HG03575 (cell line): Measurements from ENCODE around the gene MICAL2.

Experiments used
- ATAC-seq: cut with Tn5 transposase; IDR thresholded peaks from one replicate; pipeline ENCODE4 v1.9.1; 2021; ENCODE audit not compliant: unreplicated experiment, insufficient number of reproducible peaks, low FRiP score; ENCODE audit errors: extremely low read depth

Gene MICAL2

DNA sequence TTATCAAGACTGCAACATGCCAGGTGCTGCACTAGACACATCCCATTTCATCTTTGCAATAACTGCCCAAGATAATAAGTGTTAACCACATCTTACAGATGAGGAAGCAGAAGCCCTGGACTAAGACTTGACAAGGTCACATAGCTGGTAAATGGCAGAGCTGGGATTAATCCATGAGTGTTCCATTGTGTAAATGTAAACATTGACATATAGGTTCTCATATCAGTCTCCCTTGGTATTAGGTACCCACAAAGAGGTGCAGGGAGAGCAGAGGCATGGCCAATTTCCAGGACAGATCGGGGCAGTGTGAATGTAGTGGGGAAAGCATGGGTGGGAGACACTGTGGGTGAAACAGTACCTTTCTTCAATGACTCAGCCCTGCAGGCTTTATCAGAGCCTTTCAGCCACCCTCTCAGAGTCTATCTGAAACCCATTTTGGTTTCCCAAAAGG, 17.9 kb downstream of the MICAL2 start:
- ATAC-seq: no peak

DNA sequence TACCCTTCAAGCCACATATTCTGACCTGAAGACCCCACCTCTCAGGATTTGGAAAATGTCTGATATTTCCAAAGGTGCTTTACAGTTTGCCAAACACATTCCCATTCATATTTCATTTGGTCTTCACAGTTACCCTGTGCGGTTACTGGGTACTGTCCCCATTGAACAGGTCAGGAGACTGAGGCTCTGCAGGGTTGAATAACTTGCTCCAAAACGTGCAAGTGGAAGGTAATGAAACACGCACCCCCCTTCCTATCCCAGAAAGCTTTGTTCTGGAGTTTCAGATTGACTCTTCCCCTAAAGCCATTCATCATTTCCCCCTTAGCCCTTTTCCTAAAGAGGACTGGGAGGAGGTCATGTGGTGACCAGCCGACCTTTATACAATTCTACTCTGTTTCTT, 18.8 kb downstream of the MICAL2 start:
- no peak for ATAC-seq

DNA sequence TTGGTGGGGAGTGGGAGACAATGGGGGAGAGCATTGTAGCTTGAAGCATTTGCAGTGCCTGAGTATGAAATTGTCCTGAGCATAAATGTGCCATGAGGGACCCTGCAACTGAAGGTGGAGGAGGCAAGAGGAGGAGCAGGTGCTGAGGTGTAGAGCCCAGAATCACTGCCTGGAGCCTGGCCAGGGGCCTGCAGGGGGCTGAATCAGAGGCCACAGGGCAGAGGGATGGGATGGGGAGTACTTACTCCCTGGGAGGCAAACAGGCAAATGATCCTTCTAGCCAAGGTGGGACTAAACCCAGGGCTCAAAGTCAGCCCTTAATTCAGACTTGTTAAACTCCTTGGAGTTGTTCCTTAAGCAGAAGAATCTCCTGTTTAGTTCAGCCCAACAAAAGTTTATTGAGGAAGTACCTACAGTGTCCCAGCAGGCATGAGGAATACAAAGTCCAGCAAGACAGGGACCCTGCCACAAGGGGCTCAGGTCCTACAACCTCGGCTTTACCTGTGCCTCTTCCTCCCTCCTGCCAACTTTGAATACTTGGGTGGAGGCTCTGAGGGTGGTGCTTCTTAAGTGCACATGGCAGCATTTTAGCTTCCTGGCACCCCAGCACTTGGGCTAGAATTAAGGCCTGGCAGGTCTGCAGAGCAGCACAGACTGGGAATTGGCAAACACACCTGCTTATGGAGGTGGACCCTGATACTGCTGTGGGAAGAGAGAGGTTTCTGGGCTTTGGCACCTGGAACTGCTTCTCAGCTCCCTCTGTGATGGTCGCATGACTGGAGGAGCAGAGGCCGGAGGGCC, 20.0 kb downstream of the MICAL2 start:
- no peak for ATAC-seq

DNA sequence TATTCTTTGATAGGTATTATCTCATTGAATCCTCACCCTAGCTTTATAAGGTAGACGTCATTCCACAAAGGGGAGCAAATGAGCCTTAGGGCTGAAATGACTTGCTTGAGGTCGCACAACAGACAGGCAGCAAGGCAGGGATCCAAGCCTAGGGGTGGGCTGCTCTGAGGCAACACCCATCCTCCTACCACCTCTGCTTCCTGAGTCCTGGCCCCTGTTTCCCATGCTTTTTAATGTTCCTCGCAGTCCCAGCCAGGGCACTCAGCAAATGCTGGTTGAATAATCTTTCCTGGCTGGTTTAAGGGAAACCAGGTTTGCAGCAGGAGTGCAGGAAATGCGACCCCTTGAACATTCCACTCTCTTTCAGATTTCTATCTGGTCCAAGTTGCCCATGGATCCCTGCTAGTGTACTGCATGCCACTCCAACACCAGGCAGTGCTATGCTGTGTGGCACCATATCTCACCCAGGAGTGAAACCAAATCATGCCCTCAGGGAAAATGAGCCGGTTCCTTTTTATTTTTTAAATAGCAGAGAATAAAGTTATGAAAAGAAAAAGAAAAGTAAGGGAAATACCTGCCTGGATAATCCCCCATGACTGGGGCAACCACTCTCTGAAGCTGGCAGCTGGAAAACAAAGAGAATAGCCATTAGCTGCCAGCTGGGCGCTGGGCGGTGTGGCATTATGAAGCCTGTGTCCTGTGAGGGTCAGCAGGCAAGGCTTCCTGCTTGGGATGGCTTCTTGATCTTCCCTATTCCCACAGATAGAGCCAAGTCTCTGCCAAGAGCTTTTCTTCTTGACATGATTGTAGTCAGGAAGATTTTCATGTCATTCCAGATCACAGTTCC, 21.8 kb downstream of the MICAL2 start:
- no peak for ATAC-seq

DNA sequence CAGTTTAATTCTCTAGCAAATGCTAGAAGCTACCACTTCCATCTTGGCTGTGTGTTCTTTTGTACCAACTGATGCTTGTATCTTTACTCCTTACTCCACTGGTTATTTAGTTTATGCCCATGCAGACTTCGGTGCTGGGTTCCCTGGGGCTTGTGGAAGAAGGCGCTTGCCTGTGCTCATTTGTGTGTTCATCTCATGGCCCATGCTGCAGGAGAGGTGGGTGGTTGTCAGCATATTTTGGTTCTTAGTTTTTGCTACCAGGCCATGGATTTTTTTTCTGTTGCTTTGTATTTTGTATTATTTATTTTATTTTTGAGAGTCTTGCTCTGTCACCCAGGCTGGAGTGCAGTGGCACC, 22.4 kb downstream of the MICAL2 start:
- ATAC-seq: no peak

DNA sequence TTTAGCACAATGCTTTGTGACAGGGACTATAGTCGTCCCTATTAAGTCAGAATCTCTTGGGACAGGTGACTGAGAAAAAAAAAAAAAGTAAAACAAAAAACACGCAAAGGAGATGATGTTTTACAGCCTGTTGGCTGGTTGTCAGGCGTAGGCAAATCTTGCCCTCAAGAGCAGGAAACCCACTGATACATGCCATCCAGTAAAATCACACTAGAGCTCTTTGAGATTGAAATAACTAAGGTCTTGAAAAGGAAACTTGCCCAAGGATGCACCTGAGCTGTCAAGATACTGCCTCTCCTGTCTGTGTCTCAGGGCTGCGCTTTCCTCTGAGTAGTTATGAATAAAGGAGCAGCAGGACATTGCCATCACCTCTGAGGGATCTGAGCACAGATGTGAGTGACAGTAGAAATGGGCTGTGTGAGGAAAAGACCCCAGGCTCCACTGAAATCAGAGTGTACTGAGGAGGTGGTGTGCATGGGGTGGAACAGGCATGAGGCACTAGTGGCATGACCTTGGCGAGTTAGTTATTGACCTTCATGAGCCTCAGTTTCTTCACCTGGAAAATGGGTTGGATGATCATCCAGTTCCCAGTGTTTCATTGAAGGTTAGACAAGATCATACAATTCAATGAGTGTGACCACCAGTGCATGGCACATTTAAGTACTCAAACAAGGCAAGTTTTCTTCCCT, 23.3 kb downstream of the MICAL2 start:
- no peak for ATAC-seq

DNA sequence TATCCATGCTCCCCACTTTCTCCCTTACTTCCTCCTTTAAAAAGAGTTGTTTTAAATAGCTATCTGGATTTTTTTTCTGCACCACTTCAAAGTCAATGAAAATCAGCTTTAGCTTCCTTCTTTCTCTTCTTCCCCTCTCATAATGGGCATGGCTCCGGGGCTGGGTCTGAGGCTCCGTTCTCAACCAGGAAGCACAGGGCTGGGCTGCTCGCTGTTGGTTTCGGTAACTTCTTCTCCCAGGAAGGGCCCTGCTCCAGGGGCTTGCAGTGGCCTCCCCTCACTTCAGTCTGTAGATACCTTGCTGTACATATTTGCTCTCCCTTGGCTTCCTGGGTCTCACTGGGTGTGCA, 23.8 kb downstream of the MICAL2 start:
- ATAC-seq: no peak

DNA sequence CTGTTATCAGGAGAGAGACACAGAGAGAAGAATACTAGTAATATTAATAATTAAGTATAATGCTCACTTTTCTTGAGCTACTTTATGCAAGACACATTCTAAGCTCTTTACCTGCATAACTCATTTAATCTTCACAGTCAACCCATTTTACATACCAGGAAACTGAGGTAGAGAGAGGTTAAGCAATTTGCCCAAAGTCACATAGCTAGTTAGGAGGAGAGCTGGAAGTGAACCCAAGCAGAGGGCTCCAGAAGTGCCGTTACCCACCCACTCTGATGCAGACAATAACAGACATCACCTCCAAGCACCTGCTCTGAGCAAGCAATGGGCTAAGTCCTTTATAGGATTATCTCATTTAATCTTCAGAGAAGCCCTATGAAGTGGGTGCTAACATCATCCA, 24.8 kb downstream of the MICAL2 start:
- ATAC-seq: no peak

DNA sequence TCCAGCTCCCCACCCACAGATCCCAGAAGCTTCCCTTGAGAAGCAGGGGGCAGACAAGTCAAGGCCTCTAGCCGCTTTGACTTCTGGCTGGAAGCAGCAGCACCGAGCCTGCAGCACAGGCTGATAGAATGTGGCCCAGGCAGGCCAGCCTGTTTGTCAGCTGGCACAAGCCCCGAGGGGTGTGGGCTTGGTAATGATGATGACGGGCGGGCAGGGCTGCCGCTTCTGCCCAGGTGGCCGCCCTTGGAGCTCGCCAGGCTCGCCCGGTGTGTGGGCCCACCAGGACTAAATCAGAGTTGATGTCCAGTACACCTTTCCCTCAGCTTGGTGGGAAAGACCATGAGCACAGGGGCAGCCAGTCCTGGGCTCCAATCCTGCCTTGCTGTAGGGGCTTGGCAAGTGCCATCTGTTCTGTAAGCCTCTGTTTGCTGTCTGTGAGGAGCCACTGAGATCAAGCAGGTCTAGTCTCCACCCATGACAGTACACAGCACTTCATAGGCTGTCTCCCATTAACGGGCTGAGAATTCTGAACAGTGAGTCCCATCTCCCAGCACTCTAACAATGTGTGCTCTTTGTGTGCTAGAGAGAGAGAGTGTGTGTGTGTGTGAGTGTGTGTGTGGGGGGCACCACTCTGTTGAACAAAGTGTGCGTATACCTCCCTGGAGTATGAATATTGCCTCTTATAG, 26.8 kb downstream of the MICAL2 start:
- no peak for ATAC-seq

DNA sequence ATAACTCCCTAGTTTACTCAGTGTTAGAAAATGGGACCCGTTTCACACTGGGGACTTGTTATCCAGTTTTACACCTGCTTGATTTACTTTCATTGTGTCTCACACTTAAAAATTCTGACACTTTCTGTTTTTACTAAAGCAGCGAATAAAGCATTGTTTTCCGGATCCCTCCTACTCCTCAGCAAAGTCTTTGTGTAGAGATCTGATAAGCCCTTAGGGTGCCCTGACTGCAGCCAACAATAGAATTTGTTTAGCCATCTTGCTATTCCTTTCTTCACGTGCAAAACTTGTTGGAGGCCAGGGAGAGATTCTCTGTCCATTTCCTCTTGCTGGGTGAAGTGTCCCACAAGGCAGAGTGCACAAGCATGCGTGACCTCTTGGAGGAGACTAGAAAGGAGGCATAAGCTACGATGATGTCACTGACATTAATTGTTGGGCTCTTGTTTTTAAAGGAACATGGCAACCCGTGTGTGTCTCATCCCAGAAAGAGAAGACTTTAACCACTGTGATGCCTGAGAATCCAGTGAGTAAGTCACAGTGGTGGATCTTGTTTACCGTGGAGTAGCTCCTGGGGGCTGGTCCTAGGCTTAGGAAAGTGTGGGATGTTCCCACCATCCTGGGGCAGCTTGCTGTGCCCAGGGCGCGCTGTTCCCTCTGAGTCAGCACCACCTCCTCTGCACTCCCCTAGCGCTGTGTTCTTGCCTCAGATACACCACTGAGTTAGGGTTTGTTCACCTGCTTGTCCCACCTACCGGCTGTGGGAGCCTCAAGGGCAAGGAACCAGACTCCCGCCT, 27.7 kb downstream of the MICAL2 start:
- ATAC-seq: no peak

DNA sequence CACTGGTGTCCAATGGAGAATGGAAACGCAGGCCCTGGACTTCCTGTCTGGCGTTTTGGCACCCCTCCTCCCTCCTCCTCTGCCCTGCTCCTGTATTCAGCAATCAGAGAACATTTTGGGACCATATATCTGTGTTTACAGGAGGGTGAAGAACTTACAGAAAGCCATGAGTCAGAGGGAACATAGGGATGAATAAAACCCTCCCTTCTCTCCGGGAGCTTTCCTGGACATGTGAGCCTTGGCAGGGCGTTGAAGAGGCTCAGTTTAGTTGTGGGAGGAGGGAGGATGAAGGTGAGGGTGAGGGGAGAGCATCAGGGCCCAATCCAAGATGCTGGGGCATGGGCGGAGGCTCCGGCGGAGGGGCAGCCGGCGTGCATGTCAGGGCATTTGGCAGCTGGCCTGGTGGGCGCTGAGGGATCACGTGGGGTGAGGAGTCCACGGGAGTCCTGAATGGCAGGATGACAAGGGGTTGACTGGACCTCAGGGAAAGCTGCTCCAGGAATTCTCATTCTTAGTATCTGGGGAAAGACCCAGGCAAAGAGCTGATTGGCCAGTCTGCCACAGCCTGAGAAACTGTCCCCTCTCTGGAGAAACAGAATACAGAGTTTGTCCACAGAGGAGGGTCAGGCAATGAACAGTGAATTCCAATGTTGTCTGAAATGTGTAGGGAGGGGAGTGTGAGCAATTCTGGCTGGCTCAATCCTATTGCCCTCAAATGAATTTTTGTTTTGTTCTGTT, 28.9 kb downstream of the MICAL2 start:
- no peak for ATAC-seq

DNA sequence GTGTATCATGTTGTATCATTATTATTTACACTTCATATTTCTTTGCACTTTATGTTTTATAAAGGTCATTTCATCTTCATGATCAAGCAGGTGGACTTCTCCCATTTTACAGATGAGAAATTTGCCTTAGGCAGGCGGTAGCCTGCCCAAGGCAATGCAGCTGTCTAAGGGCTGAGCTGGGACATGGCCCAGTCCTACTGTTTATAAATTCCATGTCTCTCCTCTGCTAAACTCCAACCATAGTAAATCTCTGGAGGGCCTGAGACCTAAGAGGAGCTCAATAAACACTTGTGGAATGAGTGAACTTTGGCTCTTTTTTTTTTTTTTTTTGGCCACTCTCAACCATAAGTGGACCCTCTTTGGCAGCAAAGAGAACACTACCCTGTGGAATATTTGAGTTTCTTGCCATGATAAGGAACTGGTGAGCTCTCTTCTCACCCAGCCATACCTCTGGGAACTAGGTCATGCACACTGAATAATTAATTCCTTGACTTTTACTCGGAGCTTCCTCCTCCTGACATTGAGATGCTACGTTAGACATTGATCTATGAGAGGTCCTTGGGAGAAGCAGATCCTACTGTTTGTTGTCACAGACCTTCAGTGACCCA, 29.9 kb downstream of the MICAL2 start:
- no peak for ATAC-seq

DNA sequence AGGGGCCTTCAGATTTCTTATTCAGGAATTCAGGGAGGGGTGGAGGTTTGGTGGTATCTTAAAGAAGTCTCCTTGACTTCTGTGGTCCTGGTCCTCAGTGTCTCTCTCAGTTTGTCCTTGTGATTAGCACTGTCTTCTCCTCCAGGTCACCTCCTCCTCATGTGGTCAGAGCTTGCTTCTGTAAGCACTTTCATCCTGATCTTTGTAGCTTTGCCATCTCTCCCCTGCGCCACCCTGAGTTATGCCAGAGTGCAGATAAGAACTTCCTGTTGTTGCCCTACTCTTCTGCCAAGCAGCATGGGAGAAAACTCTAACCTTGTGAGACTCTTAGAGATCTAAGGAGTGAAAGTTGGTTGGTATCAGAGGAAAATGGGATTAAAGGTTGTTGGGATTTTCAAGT, 30.9 kb downstream of the MICAL2 start:
- no peak for ATAC-seq

DNA sequence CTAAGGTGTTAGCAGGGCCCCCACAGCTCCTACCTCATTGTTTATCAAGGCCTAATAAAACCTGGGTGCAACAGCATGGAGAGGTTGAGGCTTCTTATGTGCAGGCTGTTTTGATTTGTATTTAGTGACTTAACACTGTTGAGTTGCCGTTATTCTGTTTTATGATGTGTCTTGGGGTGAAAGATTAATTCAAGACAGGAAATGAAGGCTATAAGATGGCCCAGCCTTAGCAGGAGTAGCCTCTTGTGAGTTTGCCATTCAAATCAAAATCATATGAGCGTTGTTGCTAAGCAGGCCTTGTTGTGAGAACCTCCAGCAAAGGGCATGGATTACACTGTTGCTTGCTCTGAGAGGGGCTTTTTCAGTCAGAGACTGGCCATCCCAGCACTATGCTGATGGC, 31.8 kb downstream of the MICAL2 start:
- no peak for ATAC-seq

DNA sequence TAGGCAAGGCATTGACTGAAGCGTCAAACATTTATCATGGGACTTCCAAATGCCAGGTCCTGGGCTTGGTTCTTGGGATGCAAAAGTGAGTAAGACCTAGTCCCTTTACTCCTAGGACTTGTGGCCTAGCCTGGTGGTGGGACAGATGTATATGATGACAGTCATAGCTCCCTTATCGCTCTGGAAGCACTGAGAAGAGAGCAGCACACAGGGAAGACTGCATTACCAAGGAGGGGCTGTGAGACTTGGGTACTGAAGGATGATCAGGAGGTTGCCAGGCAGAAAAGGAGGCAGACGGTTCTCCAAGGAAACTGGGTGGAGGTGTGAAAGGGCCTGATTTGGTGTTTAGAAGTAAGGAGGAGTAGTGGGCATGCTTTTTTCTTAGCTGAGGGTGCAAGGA, 32.5 kb downstream of the MICAL2 start:
- no peak for ATAC-seq

DNA sequence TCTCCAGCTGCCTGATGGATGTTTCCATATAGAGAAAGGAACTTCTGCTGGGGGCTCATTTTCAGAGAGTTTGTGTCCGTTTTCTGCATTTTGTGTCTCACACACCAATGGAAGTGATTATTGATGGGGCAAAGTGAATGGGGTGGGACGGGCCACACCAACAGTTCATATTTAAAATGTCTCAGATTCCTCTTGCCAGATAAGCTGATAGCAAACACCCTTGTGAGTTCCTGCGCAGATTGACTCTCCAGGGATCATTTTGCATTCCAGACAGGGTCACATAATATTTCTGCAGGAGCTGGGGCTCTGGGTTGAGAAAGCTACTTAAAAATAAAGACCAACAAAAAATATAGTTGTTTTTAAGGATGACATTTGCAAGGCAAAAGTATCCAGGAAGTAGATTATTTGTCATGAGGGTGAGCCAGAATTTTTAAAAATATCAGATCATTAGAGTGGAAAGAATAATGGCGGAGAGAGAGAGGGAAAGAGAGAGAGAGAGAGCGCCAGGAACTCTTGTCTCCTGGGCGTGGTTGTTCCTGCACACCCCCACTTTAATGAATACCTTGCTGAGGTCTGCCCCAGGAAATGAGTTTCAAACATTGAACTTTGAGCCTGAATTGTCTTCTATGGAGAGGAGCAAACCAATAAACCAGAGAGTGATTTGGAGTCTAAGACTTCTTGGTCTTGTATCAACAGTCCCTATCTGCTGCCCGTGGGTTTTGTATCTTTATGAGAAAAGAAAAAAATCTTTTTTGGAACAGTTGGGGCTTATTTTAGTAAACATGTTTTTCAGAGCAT, 33.3 kb downstream of the MICAL2 start:
- ATAC-seq: no peak
